ENCODE measurements around the gene KCNJ14.

Gene KCNJ14

GRCh38 chr19:48506138-48506733 is 50.9 kb downstream of the KCNJ14 start:
- no peak overlapping the region for H3K27ac ChIP-seq (ENCODE audit: low read length)
- H3K4me3 ChIP-seq (ENCODE audit: low read depth in 1 of 2, low read length in 2 of 2): no peak overlapping the region
- no peaks in the 10 kb centered on the region for H4K20me1 ChIP-seq (ENCODE audit: insufficient read depth, low read length)
- peak; percentile 47 for ATAC-seq (ENCODE audit: insufficient read depth, low read depth)
- H2AFZ ChIP-seq (ENCODE audit: low read depth, low read length): no peak overlapping the region
- no peaks in the 10 kb centered on the region for H3K27me3 ChIP-seq (ENCODE audit: insufficient read depth, low read length, poor library complexity)
- no peaks in the 10 kb centered on the region for H3K36me3 ChIP-seq (ENCODE audit: insufficient read depth, low read length)
- TF ChIP-seq EZH2 (IDR thresholded peaks at IDR 0.05; ENCODE audit: borderline replicate concordance, low read depth, low read length, severe bottlenecking) (no peak), CTCF (IDR thresholded peaks at IDR 0.05; ENCODE audit: borderline replicate concordance, extremely low read depth, low read length, poor library complexity, severe bottlenecking) (peak; percentile 61)
- no peak overlapping the region for H3K4me2 ChIP-seq (ENCODE audit: insufficient read depth, low read length)
- no peak overlapping the region for H3K9ac ChIP-seq (ENCODE audit: low read depth, low read length)
- H3K4me1 ChIP-seq (ENCODE audit: insufficient read depth, low read length): peaks cover 13% of the 10 kb centered on the region
- H3K9me3 ChIP-seq (ENCODE audit: insufficient read depth, low read length, severe bottlenecking): no peaks in the 10 kb centered on the region
- DNase-seq: no peak
- H3K79me2 ChIP-seq (ENCODE audit: insufficient read depth, low read length): no peaks in the 10 kb centered on the region

- ATAC-seq (ENCODE audit: insufficient read depth, low read depth) (no peak), DNase-seq (no peak)
- Histone ChIP-seq H3K79me2 (ENCODE audit: insufficient read depth, low read length) (no peaks in the 10 kb centered on the region), H3K27ac (ENCODE audit: low read length) (no peak overlapping the region), H3K4me2 (ENCODE audit: insufficient read depth, low read length) (no peak overlapping the region), H3K27me3 (ENCODE audit: insufficient read depth, low read length, poor library complexity) (no peaks in the 10 kb centered on the region), H3K9me3 (ENCODE audit: insufficient read depth, low read length, severe bottlenecking) (no peaks in the 10 kb centered on the region), H3K9ac (ENCODE audit: low read depth, low read length) (no peak overlapping the region), H3K4me3 (ENCODE audit: low read depth in 1 of 2, low read length in 2 of 2) (no peak overlapping the region), H3K36me3 (ENCODE audit: insufficient read depth, low read length) (no peaks in the 10 kb centered on the region), H4K20me1 (ENCODE audit: insufficient read depth, low read length) (no peaks in the 10 kb centered on the region), H3K4me1 (ENCODE audit: insufficient read depth, low read length) (peaks cover 14% of the 10 kb centered on the region), H2AFZ (ENCODE audit: low read depth, low read length) (no peak overlapping the region)
- TF ChIP-seq CTCF (IDR thresholded peaks at IDR 0.05; ENCODE audit: borderline replicate concordance, extremely low read depth, low read length, poor library complexity, severe bottlenecking) (no peak), EZH2 (IDR thresholded peaks at IDR 0.05; ENCODE audit: borderline replicate concordance, low read depth, low read length, severe bottlenecking) (no peak)
Observed at GRCh38 chr19:48507911-48508439, 52.6 kb downstream of the KCNJ14 start.

GRCh38 chr19:48508729-48509411 is 53.5 kb downstream of the KCNJ14 start:
- Histone ChIP-seq H2AFZ (ENCODE audit: low read depth, low read length) (no peak overlapping the region), H3K4me1 (ENCODE audit: insufficient read depth, low read length) (peaks cover 23% of the 10 kb centered on the region), H3K9me3 (ENCODE audit: insufficient read depth, low read length, severe bottlenecking) (no peaks in the 10 kb centered on the region), H3K4me2 (ENCODE audit: insufficient read depth, low read length) (no peak overlapping the region), H3K27ac (ENCODE audit: low read length) (no peak overlapping the region), H3K9ac (ENCODE audit: low read depth, low read length) (no peak overlapping the region), H3K4me3 (ENCODE audit: low read depth in 1 of 2, low read length in 2 of 2) (no peak overlapping the region), H4K20me1 (ENCODE audit: insufficient read depth, low read length) (no peaks in the 10 kb centered on the region), H3K36me3 (ENCODE audit: insufficient read depth, low read length) (no peaks in the 10 kb centered on the region), H3K27me3 (ENCODE audit: insufficient read depth, low read length, poor library complexity) (no peaks in the 10 kb centered on the region), H3K79me2 (ENCODE audit: insufficient read depth, low read length) (no peaks in the 10 kb centered on the region)
- DNase-seq (no peak), ATAC-seq (ENCODE audit: insufficient read depth, low read depth) (no peak)
- no peak for TF ChIP-seq EZH2 (IDR thresholded peaks at IDR 0.05; ENCODE audit: borderline replicate concordance, low read depth, low read length, severe bottlenecking)
- TF ChIP-seq CTCF (IDR thresholded peaks at IDR 0.05; ENCODE audit: borderline replicate concordance, extremely low read depth, low read length, poor library complexity, severe bottlenecking): no peak
